ENCODE results near the gene ZNF430.
"Not testable (repeated sequence)": the region's sequence is repeated elsewhere in the genome, so short reads cannot be mapped to it uniquely, and the experiment has no call there.

Gene ZNF430

GRCh38 chr19:21020298-21021227 lies at the start of gene ZNF430:
Gene ZNF430 (plus strand): TSS chr19:21020657. CDS start chr19:21020801, 144 bp downstream.
- peak; percentile 81 to 87 for DNase-seq (ENCODE audit: low read depth in 2 of 2)

- not testable (repeated sequence) for DNase-seq (ENCODE audit: low read depth in 2 of 2)
These were observed 27.7 kb upstream of the ZNF430 start for GRCh38 chr19:20992788-20993187.

GRCh38 chr19:20999731-21000352 lies 20.6 kb upstream of the ZNF430 start:
- DNase-seq (ENCODE audit: low read depth in 2 of 2): peak; percentile 73 to 74

- not testable (repeated sequence) for DNase-seq (ENCODE audit: low read depth in 2 of 2)
These were observed 781 bp downstream of the ZNF430 start for GRCh38 chr19:21021238-21021637.

- DNase-seq (ENCODE audit: low read depth in 2 of 2): peak in 1 of 2 donors; percentile 30
These were observed 2.5 kb downstream of the ZNF430 start for GRCh38 chr19:21022996-21023395.

GRCh38 chr19:21023901-21024300 lies 3.4 kb downstream of the ZNF430 start:
- no peak for DNase-seq (ENCODE audit: low read depth in 2 of 2)

- no peak for DNase-seq (ENCODE audit: low read depth in 2 of 2)
These were observed 8.5 kb downstream of the ZNF430 start for GRCh38 chr19:21028969-21029268.

GRCh38 chr19:21045028-21045427 lies 24.6 kb downstream of the ZNF430 start:
- DNase-seq (ENCODE audit: low read depth in 2 of 2): no peak

GRCh38 chr19:21046489-21046888 lies 26.0 kb downstream of the ZNF430 start:
- no peak for DNase-seq (ENCODE audit: low read depth in 2 of 2)

GRCh38 chr19:21047716-21048115 lies 27.3 kb downstream of the ZNF430 start:
- DNase-seq (ENCODE audit: low read depth in 2 of 2): no peak

- no peak for DNase-seq (ENCODE audit: low read depth in 2 of 2)
These were observed 32.4 kb downstream of the ZNF430 start for GRCh38 chr19:21052902-21053301.

GRCh38 chr19:21065336-21065735 lies 44.9 kb downstream of the ZNF430 start:
- DNase-seq (ENCODE audit: low read depth in 2 of 2): no peak

- peak; percentile 55 to 62 for DNase-seq (ENCODE audit: low read depth in 2 of 2)
These were observed 61.8 kb downstream of the ZNF430 start, which contains the start of gene ZNF714 for GRCh38 chr19:21082011-21082975. Gene ZNF714 (plus strand): TSS chr19:21082203. CDS start chr19:21098269, 16,066 bp downstream.

- DNase-seq (ENCODE audit: low read depth in 2 of 2): no peak
These were observed 63.9 kb downstream of the ZNF430 start for GRCh38 chr19:21084343-21084742.

- DNase-seq (ENCODE audit: low read depth in 2 of 2): no peak
These were observed 67.4 kb downstream of the ZNF430 start for GRCh38 chr19:21087871-21088270.

GRCh38 chr19:21092109-21092508 lies 71.7 kb downstream of the ZNF430 start:
- no peak for DNase-seq (ENCODE audit: low read depth in 2 of 2)

- no peak for DNase-seq (ENCODE audit: low read depth in 2 of 2)
These were observed 74.0 kb downstream of the ZNF430 start for GRCh38 chr19:21094347-21095025.

GRCh38 chr19:21098291-21098690 lies 77.8 kb downstream of the ZNF430 start:
- no peak for DNase-seq (ENCODE audit: low read depth in 2 of 2)

GRCh38 chr19:21101521-21102242 lies 81.2 kb downstream of the ZNF430 start:
- no peak for DNase-seq (ENCODE audit: low read depth in 2 of 2)

GRCh38 chr19:21109116-21109515 lies 88.7 kb downstream of the ZNF430 start:
- DNase-seq (ENCODE audit: low read depth in 2 of 2): no peak

All from stimulated activated CD4-positive, alpha-beta T cell treated with anti-CD3 and anti-CD28 coated beads, Interleukin-1b, Interleukin-23, amount 100 ng/mL, for 4 hours (primary cell).